Measurements from ENCODE around the gene SEMA5A. TPM values are rescaled to one million over a fixed set of nuclear protein-coding genes. Genes with fewer than 3 reads are reported as not detected.

Gene SEMA5A
- total RNA-seq, 1 donor from 2014 or later: 0.51 TPM

DNA sequence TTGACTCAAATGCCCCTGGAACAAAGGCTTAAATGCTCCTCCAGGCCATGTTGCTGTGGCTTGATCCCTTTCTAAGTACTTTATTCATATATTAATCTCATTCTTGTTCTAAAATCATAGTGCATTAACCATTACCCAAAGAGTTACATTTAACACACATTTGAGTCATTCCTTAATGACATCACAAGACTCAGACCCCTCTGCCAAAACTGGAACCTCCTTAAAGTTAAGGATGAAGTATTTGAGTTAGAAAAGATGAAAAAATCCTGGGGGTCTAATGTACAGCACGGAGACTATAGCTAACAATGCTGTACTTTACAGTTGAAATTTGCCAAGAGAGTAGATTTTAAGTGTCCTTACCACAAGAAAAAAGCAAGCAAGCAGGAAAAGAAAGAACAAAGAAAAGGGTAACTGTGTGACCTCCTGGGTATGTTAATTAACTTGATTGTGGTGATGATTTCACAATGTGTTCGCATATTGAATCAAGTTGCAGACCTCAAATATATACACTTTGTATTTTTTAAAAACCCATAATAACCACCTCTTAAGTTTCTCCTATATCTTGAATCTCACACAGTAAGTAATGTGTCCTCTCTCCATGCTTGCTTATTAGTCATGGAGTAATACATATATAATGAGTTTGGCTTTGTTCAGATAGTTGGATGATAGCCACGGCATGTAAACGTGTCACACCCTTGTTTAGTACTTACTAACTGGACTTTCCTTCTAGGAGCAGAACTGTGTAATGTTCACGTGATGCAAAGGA is 376.9 kb downstream of the SEMA5A start:
- Mint-ChIP-seq H3K9me3 (ENCODE audit: unreplicated experiment) (no peaks in the 10 kb centered on the region), H3K27ac (ENCODE audit: unreplicated experiment) (no peak overlapping the region), H3K4me3 (ENCODE audit: unreplicated experiment) (no peak overlapping the region), H3K4me1 (ENCODE audit: low read depth, unreplicated experiment) (no peaks in the 10 kb centered on the region), H3K36me3 (ENCODE audit: unreplicated experiment) (peaks cover 4% of the 10 kb centered on the region), H3K27me3 (ENCODE audit: unreplicated experiment) (peaks cover 1% of the 10 kb centered on the region)
- no peak for DNase-seq
- TF ChIP-seq, protein P1, sequence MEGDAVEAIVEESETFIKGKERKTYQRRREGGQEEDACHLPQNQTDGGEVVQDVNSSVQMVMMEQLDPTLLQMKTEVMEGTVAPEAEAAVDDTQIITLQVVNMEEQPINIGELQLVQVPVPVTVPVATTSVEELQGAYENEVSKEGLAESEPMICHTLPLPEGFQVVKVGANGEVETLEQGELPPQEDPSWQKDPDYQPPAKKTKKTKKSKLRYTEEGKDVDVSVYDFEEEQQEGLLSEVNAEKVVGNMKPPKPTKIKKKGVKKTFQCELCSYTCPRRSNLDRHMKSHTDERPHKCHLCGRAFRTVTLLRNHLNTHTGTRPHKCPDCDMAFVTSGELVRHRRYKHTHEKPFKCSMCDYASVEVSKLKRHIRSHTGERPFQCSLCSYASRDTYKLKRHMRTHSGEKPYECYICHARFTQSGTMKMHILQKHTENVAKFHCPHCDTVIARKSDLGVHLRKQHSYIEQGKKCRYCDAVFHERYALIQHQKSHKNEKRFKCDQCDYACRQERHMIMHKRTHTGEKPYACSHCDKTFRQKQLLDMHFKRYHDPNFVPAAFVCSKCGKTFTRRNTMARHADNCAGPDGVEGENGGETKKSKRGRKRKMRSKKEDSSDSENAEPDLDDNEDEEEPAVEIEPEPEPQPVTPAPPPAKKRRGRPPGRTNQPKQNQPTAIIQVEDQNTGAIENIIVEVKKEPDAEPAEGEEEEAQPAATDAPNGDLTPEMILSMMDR (IDR thresholded peaks at IDR 0.05; ENCODE audit: partially characterized antibody, unreplicated experiment): no peak

GRCh38 chr5:9166202-9167112 is 379.4 kb downstream of the SEMA5A start:
- H3K27me3 Mint-ChIP-seq (ENCODE audit: unreplicated experiment): peaks cover 1% of the 10 kb centered on the region
- no peak overlapping the region for H3K4me3 Mint-ChIP-seq (ENCODE audit: unreplicated experiment)
- no peak for DNase-seq
- H3K4me1 Mint-ChIP-seq (ENCODE audit: low read depth, unreplicated experiment): no peaks in the 10 kb centered on the region
- H3K27ac Mint-ChIP-seq (ENCODE audit: unreplicated experiment): no peak overlapping the region
- peaks cover 4% of the 10 kb centered on the region for H3K36me3 Mint-ChIP-seq (ENCODE audit: unreplicated experiment)
- TF ChIP-seq, protein P1 (IDR thresholded peaks at IDR 0.05; ENCODE audit: partially characterized antibody, unreplicated experiment): no peak
- peaks cover 5% of the 10 kb centered on the region for H3K9me3 Mint-ChIP-seq (ENCODE audit: unreplicated experiment)

GRCh38 chr5:9165546-9165945 is 380.3 kb downstream of the SEMA5A start:
- H3K27me3 Mint-ChIP-seq (ENCODE audit: unreplicated experiment): peaks cover 1% of the 10 kb centered on the region
- H3K27ac Mint-ChIP-seq (ENCODE audit: unreplicated experiment): no peak overlapping the region
- H3K9me3 Mint-ChIP-seq (ENCODE audit: unreplicated experiment): peaks cover 5% of the 10 kb centered on the region
- H3K4me1 Mint-ChIP-seq (ENCODE audit: low read depth, unreplicated experiment): no peaks in the 10 kb centered on the region
- TF ChIP-seq, protein P1 (IDR thresholded peaks at IDR 0.05; ENCODE audit: partially characterized antibody, unreplicated experiment): no peak
- H3K36me3 Mint-ChIP-seq (ENCODE audit: unreplicated experiment): peaks cover 4% of the 10 kb centered on the region
- H3K4me3 Mint-ChIP-seq (ENCODE audit: unreplicated experiment): no peak overlapping the region
- no peak for DNase-seq

GRCh38 chr5:9160747-9161146 is 385.1 kb downstream of the SEMA5A start:
- Mint-ChIP-seq H3K27ac (ENCODE audit: unreplicated experiment) (no peak overlapping the region), H3K4me3 (ENCODE audit: unreplicated experiment) (no peak overlapping the region), H3K27me3 (ENCODE audit: unreplicated experiment) (peaks cover 3% of the 10 kb centered on the region), H3K9me3 (ENCODE audit: unreplicated experiment) (peaks cover 6% of the 10 kb centered on the region), H3K36me3 (ENCODE audit: unreplicated experiment) (no peaks in the 10 kb centered on the region), H3K4me1 (ENCODE audit: low read depth, unreplicated experiment) (peaks cover 2% of the 10 kb centered on the region)
- TF ChIP-seq, protein P1 (IDR thresholded peaks at IDR 0.05; ENCODE audit: partially characterized antibody, unreplicated experiment): no peak
- no peak for DNase-seq
